PC-9 (cell line): ENCODE measurements around the gene COL4A2. TPM values are rescaled to one million over a fixed set of nuclear protein-coding genes. Genes with fewer than 3 reads are reported as not detected.

Source experiments
- BruUV-seq: library from RNA; stranded (reverse); fragments of 400-500 nt; replicated peaks from 2 replicates; lab custom pipeline; 2021; lab: Mats Ljungman, UMichigan
- CTCF ChIA-PET: fragments of 300-600 bp; sonication (Branson Sonifier 250); formaldehyde crosslinking; loops from one replicate; lab custom pipeline; 2022; ENCODE audit warnings: antibody characterized with exemption; lab: Charles Lee
- POLR2A ChIA-PET: fragments of 300-600 bp; sonication (Branson Sonifier 250); formaldehyde crosslinking; loops from one replicate; lab custom pipeline; 2022; ENCODE audit warnings: antibody characterized with exemption; ENCODE audit not compliant: unreplicated experiment; lab: Charles Lee
- DNase-seq, 2 experiments: peaks; one replicate each; pipeline versions ENCODE4 v3.0.0 to v3.0.0-alpha.2; 2015 to 2022; ENCODE audit warnings: mixed read lengths in 1 of 2
- H2AFZ ChIP-seq: fragments of 200-600 bp; sonication (generic); 2 replicates; pipeline ENCODE4 v1.8.1; 2017; ENCODE audit warnings: antibody characterized with exemption
- H3F3A ChIP-seq: fragments of 200-600 bp; sonication (generic); 2 replicates; pipeline ENCODE4 v1.8.1; 2017; ENCODE audit warnings: antibody characterized with exemption, mild to moderate bottlenecking, low read depth; ENCODE audit not compliant: insufficient read depth
- H3K27ac ChIP-seq: fragments of 200-600 bp; sonication (generic); 2 replicates; pipeline ENCODE4 v1.6.1; 2016; ENCODE audit warnings: mixed run types
- H3K27me3 ChIP-seq: fragments of 200-600 bp; sonication (generic); 2 replicates; pipeline ENCODE4 v1.6.1; 2016; ENCODE audit warnings: low read depth, mixed run types; ENCODE audit not compliant: insufficient read depth
- H3K36me3 ChIP-seq: fragments of 200-600 bp; sonication (generic); 2 replicates; pipeline ENCODE4 v1.6.1; 2016; ENCODE audit warnings: low read depth, mixed run types
- H3K4me1 ChIP-seq: fragments of 200-600 bp; sonication (generic); replicated peaks from 2 replicates; pipeline ENCODE4 v1.6.1; 2016; ENCODE audit warnings: mixed run types; ENCODE audit not compliant: insufficient read depth
- H3K4me2 ChIP-seq: fragments of 200-600 bp; sonication (generic); 2 replicates; pipeline ENCODE4 v1.6.1; 2017; ENCODE audit warnings: mixed run types
- H3K4me3 ChIP-seq: fragments of 200-600 bp; sonication (generic); 2 replicates; pipeline ENCODE4 v1.6.1; 2016; ENCODE audit warnings: mixed run types
- H3K79me2 ChIP-seq: fragments of 200-600 bp; sonication (generic); 2 replicates; pipeline ENCODE4 v1.6.1; 2017; ENCODE audit warnings: low read depth, mixed run types
- H3K9me2 ChIP-seq: fragments of 200-600 bp; sonication (generic); 2 replicates; pipeline ENCODE4 v1.8.1; 2017; ENCODE audit warnings: mild to moderate bottlenecking; ENCODE audit not compliant: insufficient read depth
- H3K9me3 ChIP-seq: fragments of 200-600 bp; sonication (generic); 2 replicates; pipeline ENCODE4 v1.8.1; 2016; ENCODE audit warnings: low read depth; ENCODE audit not compliant: insufficient read depth
- H4K20me1 ChIP-seq: fragments of 200-600 bp; sonication (generic); 2 replicates; pipeline ENCODE4 v1.8.1; 2017; ENCODE audit not compliant: insufficient read depth
- EZH2 ChIP-seq: fragments of 200-600 bp; sonication (generic); IDR thresholded peaks from 2 replicates; pipeline ENCODE4 v1.8.0; 2017; ENCODE audit warnings: antibody characterized with exemption, low read depth
- intact Hi-C: fragments of 100-400 bp; cut with micrococcal nuclease; formaldehyde crosslinking; loops from one replicate; pipeline ENCODE4 v1.10.0; 2022; ENCODE audit not compliant: unreplicated experiment
- total RNA-seq: library from RNA; stranded (reverse); gene quantifications from 2 replicates; pipeline ENCODE4 v1.2.3, GENCODE V29; 2021
- TF ChIP-seq, protein P1 (sequence below): fragments of 200-600 bp; sonication (generic); conservative IDR thresholded peaks from 2 replicates; pipeline ENCODE4 v1.6.1; 2017; ENCODE audit warnings: mixed run types, antibody characterized with exemption, mild to moderate bottlenecking, moderate library complexity

COL4A2 gene
- total RNA-seq, 1 experiment from 2014 or later = 1.2 TPM

DNA sequence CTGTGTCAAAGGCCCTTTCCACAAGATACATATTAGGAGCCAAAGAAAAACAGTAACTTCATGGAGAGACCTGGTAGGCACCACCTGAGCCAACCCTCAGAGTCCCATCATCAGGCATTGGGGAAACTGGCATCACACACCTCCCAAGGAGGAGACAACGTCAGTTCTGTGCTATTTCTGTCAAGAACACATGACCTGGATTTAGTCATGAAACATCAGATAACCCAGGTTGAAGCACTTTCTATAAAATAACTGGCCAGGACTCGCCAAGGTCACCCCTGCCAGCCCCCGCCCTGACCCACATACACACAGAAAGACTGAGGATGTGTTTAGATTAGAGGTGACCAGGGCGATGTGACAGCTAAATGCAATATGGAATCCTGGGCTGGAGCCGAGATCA, 35.8 kb upstream of the COL4A2 start:
- no peaks in the 10 kb centered on the region for H4K20me1 ChIP-seq
- H3K36me3 ChIP-seq = no peaks in the 10 kb centered on the region
- no peak overlapping the region for H3K4me2 ChIP-seq
- no peaks in the 10 kb centered on the region for H3K9me3 ChIP-seq
- intact Hi-C loops = no loop called here
- no peaks in the 10 kb centered on the region for H3K79me2 ChIP-seq
- no peak overlapping the region for H3K4me3 ChIP-seq
- CTCF ChIA-PET = no interaction called here
- no peaks in the 10 kb centered on the region for H3K27me3 ChIP-seq
- DNase-seq = no peak
- no peaks in the 10 kb centered on the region for H3F3A ChIP-seq
- no peak overlapping the region for H3K27ac ChIP-seq
- H2AFZ ChIP-seq = no peak overlapping the region
- POLR2A ChIA-PET = no interaction called here
- no TSS peak for BruUV-seq
- H3K4me1 ChIP-seq = no peaks in the 10 kb centered on the region
- H3K9me2 ChIP-seq = no peaks in the 10 kb centered on the region
- TF ChIP-seq, protein P1, sequence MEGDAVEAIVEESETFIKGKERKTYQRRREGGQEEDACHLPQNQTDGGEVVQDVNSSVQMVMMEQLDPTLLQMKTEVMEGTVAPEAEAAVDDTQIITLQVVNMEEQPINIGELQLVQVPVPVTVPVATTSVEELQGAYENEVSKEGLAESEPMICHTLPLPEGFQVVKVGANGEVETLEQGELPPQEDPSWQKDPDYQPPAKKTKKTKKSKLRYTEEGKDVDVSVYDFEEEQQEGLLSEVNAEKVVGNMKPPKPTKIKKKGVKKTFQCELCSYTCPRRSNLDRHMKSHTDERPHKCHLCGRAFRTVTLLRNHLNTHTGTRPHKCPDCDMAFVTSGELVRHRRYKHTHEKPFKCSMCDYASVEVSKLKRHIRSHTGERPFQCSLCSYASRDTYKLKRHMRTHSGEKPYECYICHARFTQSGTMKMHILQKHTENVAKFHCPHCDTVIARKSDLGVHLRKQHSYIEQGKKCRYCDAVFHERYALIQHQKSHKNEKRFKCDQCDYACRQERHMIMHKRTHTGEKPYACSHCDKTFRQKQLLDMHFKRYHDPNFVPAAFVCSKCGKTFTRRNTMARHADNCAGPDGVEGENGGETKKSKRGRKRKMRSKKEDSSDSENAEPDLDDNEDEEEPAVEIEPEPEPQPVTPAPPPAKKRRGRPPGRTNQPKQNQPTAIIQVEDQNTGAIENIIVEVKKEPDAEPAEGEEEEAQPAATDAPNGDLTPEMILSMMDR = no peak
- TF ChIP-seq EZH2 = no peak

DNA sequence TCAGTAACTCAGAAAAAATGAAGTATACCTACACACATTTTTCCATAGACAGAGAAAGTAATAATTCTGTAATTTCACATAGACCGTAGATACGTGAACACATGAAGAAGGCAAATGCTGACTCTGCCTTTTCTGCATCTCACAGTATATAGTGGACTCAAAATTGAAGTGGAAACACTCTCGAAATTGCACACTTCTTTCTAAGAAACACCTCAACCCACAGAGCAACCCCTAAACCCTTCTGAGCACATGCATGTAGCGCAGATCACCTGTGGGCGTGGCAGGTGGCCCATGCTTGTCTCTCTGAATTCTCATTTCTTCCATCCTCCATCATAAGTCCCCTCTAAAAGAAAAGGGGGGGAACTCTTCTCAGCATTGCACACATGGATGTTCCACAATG, 34.9 kb upstream of the COL4A2 start:
- POLR2A ChIA-PET = no interaction called here
- H3K27me3 ChIP-seq = no peaks in the 10 kb centered on the region
- no peak for DNase-seq
- H3K9me2 ChIP-seq = no peaks in the 10 kb centered on the region
- no peaks in the 10 kb centered on the region for H3K36me3 ChIP-seq
- no peaks in the 10 kb centered on the region for H3K79me2 ChIP-seq
- H3F3A ChIP-seq = no peaks in the 10 kb centered on the region
- peaks cover 7% of the 10 kb centered on the region for H3K4me1 ChIP-seq
- H3K4me3 ChIP-seq = no peak overlapping the region
- BruUV-seq = no TSS peak
- H3K9me3 ChIP-seq = peaks cover 3% of the 10 kb centered on the region; the same call in 1 of the 2 replicates
- no peak overlapping the region for H3K4me2 ChIP-seq
- intact Hi-C loops = no loop called here
- no peak overlapping the region for H3K27ac ChIP-seq
- CTCF ChIA-PET = no interaction called here
- H4K20me1 ChIP-seq = no peaks in the 10 kb centered on the region
- H2AFZ ChIP-seq = no peak overlapping the region
- no peak for TF ChIP-seq EZH2
- TF ChIP-seq, protein P1 = no peak

DNA sequence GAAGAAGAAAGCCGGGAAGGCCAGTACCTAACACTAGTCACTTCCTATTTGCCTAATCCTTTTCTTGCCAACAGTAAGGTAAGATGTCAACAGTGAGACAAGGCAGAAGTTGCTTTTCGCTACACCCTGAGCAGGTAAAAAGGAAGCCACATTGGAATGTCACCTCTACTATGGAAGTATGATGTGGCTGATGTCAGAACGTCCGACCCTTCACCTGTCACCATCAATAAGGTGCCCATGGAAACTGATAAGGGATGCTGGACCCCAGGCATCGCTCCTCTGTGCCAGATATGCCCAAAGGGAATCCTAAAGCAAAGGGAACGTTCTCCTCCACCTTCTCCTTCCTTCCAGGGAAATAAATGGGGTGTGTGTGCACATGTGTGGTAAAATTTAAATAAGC, 34.4 kb upstream of the COL4A2 start:
- intact Hi-C loops = no loop called here
- no peak overlapping the region for H3K4me2 ChIP-seq

DNA sequence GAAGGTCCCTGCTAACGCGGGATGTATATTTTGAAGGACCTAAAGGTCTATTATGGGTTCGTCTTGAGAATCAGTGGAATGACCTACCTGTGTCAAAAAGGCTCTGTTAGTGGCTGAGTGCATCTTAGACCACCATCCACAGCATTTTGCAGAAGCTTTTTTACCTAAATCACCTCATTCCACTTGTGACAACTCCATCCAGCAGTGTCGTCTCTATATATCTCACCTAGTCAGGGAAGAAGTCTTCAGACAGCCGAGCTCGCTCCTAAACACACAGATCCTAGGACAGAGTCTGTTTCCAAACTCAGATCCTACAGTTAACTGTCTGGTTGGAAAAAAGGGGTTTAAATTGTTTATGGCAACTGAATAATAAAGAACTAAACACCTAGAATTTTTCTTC, 33.8 kb upstream of the COL4A2 start:
- no peak overlapping the region for H3K4me2 ChIP-seq
- H3K9me3 ChIP-seq = peaks cover 4% of the 10 kb centered on the region; the same call in 1 of the 2 replicates
- BruUV-seq = no TSS peak
- no peaks in the 10 kb centered on the region for H3K27me3 ChIP-seq
- no peaks in the 10 kb centered on the region for H4K20me1 ChIP-seq
- H3K36me3 ChIP-seq = no peaks in the 10 kb centered on the region
- DNase-seq = no peak
- ChIA-PET POLR2A (no interaction called here), CTCF (no interaction called here)
- no peak overlapping the region for H3K4me3 ChIP-seq
- no peaks in the 10 kb centered on the region for H3K79me2 ChIP-seq
- no peak overlapping the region for H2AFZ ChIP-seq
- no peaks in the 10 kb centered on the region for H3F3A ChIP-seq
- H3K4me1 ChIP-seq = peaks cover 17% of the 10 kb centered on the region
- H3K27ac ChIP-seq = no peak overlapping the region
- H3K9me2 ChIP-seq = no peaks in the 10 kb centered on the region
- intact Hi-C loops = no loop called here
- TF ChIP-seq EZH2 = no peak
- TF ChIP-seq, protein P1 = no peak

More for the DNA sequence above, 34.4 kb upstream of the COL4A2 start:
- no peaks in the 10 kb centered on the region for H3K27me3 ChIP-seq
- H3K4me3 ChIP-seq = no peak overlapping the region
- TF ChIP-seq EZH2 = no peak
- peaks cover 11% of the 10 kb centered on the region for H3K4me1 ChIP-seq
- no peaks in the 10 kb centered on the region for H3K79me2 ChIP-seq
- H3K9me2 ChIP-seq = no peaks in the 10 kb centered on the region
- ChIA-PET CTCF (no interaction called here), POLR2A (no interaction called here)
- BruUV-seq = no TSS peak
- no peaks in the 10 kb centered on the region for H4K20me1 ChIP-seq
- no peak overlapping the region for H3K27ac ChIP-seq
- H3K36me3 ChIP-seq = no peaks in the 10 kb centered on the region
- no peak overlapping the region for H2AFZ ChIP-seq
- no peaks in the 10 kb centered on the region for H3F3A ChIP-seq
- peaks cover 4% of the 10 kb centered on the region; the same call in 1 of the 2 replicates for H3K9me3 ChIP-seq
- no peak for DNase-seq
